ENCODE measurements around the gene DALRD3.

DALRD3 gene

DNA sequence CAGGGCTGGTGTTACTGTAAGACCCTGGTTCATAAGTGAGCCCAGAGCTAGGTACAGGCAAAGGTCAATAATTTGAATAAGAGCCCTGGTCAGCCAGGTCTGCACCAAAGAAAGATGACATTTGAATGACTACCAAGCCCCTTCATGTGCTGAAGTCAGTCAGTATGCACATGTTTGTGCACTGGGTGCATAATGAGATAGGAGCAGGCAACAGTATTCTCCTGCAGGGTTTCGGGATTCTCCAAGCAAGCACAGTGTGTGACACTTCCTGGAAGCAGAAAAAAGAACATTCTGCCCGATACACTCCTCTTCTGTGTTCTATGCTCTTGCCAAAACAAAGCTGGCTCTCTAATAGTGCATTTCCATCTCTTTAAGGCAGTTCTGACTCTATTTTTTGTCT lies 16.3 kb upstream of the DALRD3 start:
- no peak for TF ChIP-seq ZFP3 (CRISPR knock-in tag; IDR thresholded peaks at IDR 0.05)
- TF ChIP-seq, protein P1, sequence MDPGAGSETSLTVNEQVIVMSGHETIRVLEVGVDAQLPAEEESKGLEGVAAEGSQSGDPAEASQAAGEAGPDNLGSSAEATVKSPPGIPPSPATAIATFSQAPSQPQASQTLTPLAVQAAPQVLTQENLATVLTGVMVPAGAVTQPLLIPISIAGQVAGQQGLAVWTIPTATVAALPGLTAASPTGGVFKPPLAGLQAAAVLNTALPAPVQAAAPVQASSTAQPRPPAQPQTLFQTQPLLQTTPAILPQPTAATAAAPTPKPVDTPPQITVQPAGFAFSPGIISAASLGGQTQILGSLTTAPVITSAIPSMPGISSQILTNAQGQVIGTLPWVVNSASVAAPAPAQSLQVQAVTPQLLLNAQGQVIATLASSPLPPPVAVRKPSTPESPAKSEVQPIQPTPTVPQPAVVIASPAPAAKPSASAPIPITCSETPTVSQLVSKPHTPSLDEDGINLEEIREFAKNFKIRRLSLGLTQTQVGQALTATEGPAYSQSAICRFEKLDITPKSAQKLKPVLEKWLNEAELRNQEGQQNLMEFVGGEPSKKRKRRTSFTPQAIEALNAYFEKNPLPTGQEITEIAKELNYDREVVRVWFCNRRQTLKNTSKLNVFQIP (CRISPR knock-in tag; IDR thresholded peaks at IDR 0.05; ENCODE audit: borderline replicate concordance, low read depth): no peak
- TF ChIP-seq TOX (CRISPR knock-in tag; IDR thresholded peaks at IDR 0.05; ENCODE audit: borderline replicate concordance): no peak
- TF ChIP-seq ZC3H10 (CRISPR knock-in tag; IDR thresholded peaks at IDR 0.05): no peak
- TF ChIP-seq, protein P2, sequence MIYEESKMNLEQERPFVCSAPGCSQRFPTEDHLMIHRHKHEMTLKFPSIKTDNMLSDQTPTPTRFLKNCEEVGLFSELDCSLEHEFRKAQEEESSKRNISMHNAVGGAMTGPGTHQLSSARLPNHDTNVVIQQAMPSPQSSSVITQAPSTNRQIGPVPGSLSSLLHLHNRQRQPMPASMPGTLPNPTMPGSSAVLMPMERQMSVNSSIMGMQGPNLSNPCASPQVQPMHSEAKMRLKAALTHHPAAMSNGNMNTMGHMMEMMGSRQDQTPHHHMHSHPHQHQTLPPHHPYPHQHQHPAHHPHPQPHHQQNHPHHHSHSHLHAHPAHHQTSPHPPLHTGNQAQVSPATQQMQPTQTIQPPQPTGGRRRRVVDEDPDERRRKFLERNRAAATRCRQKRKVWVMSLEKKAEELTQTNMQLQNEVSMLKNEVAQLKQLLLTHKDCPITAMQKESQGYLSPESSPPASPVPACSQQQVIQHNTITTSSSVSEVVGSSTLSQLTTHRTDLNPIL (CRISPR knock-in tag; IDR thresholded peaks at IDR 0.05; ENCODE audit: low read depth): no peak
- TF ChIP-seq SNAI2 (CRISPR knock-in tag; IDR thresholded peaks at IDR 0.05): no peak
- TF ChIP-seq ZNF8 (CRISPR knock-in tag; IDR thresholded peaks at IDR 0.05): no peak
- no peak for TF ChIP-seq OSR1 (CRISPR knock-in tag; IDR thresholded peaks at IDR 0.05)
- TF ChIP-seq RARB (CRISPR knock-in tag; IDR thresholded peaks at IDR 0.05): no peak
- TF ChIP-seq, protein P3, sequence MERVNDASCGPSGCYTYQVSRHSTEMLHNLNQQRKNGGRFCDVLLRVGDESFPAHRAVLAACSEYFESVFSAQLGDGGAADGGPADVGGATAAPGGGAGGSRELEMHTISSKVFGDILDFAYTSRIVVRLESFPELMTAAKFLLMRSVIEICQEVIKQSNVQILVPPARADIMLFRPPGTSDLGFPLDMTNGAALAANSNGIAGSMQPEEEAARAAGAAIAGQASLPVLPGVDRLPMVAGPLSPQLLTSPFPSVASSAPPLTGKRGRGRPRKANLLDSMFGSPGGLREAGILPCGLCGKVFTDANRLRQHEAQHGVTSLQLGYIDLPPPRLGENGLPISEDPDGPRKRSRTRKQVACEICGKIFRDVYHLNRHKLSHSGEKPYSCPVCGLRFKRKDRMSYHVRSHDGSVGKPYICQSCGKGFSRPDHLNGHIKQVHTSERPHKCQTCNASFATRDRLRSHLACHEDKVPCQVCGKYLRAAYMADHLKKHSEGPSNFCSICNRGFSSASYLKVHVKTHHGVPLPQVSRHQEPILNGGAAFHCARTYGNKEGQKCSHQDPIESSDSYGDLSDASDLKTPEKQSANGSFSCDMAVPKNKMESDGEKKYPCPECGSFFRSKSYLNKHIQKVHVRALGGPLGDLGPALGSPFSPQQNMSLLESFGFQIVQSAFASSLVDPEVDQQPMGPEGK (CRISPR knock-in tag; IDR thresholded peaks at IDR 0.05; ENCODE audit: borderline replicate concordance): no peak
- TF ChIP-seq ESRRG (CRISPR knock-in tag; IDR thresholded peaks at IDR 0.05): no peak
- ATAC-seq: no peak

DNA sequence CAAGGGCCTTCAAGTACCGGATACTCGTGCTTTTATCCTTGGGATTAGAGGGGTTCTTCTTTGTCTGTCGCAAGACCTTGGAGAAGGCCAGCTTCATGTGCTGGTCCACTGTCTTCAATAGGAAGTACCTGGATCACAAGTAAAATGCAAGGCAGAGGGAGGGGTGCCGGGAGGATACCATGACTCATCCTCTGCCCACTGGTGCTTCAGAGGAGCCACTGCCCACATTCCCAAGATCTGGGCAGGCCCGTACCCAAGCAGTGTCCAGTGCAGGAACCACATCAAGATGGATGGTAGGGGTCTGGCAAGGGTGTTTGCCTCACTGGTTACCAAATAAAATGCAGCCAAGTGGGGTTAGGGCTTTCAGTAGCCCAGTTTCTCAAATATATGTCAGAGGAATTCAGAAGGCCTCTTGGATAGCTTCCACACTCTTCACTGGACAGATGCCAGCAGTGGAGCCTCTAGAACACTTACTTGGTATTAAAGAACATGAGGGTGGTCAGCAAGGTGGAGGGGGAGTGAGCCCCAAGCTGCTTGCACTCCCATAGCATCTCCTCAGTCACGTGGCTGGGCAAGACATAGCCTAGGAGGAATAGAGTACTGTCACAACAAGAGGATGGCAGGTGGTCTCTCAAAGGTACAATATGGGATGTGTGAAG lies 14.4 kb upstream of the DALRD3 start:
- no peak for ATAC-seq
- no peak for TF ChIP-seq ZNF565 (CRISPR knock-in tag; conservative IDR thresholded peaks at IDR 0.05; ENCODE audit: low read depth)
- no peak for TF ChIP-seq OSR1 (CRISPR knock-in tag; IDR thresholded peaks at IDR 0.05)
- TF ChIP-seq PPARA (CRISPR knock-in tag; IDR thresholded peaks at IDR 0.05; ENCODE audit: borderline replicate concordance): no peak
- no peak for TF ChIP-seq ZFP30 (CRISPR knock-in tag; IDR thresholded peaks at IDR 0.05)
- TF ChIP-seq CSDC2 (CRISPR knock-in tag; IDR thresholded peaks at IDR 0.05): no peak
- TF ChIP-seq, protein P1 (CRISPR knock-in tag; IDR thresholded peaks at IDR 0.05; ENCODE audit: borderline replicate concordance, low read depth): no peak
- no peak for TF ChIP-seq BACH2 (CRISPR knock-in tag; IDR thresholded peaks at IDR 0.05; ENCODE audit: borderline replicate concordance)
- TF ChIP-seq, protein P2 (CRISPR knock-in tag; IDR thresholded peaks at IDR 0.05; ENCODE audit: low read depth): no peak
- TF ChIP-seq ESRRG (CRISPR knock-in tag; IDR thresholded peaks at IDR 0.05): no peak
- TF ChIP-seq ZNF70 (CRISPR knock-in tag; IDR thresholded peaks at IDR 0.05): no peak
- no peak for TF ChIP-seq ISL1 (CRISPR knock-in tag; IDR thresholded peaks at IDR 0.05)
- no peak for TF ChIP-seq RARB (CRISPR knock-in tag; IDR thresholded peaks at IDR 0.05)
- TF ChIP-seq SNAI2 (CRISPR knock-in tag; IDR thresholded peaks at IDR 0.05): no peak
- TF ChIP-seq ZFP3 (CRISPR knock-in tag; IDR thresholded peaks at IDR 0.05): no peak
- no peak for TF ChIP-seq TOX (CRISPR knock-in tag; IDR thresholded peaks at IDR 0.05; ENCODE audit: borderline replicate concordance)
- no peak for TF ChIP-seq ZC3H10 (CRISPR knock-in tag; IDR thresholded peaks at IDR 0.05)
- TF ChIP-seq, protein P4, sequence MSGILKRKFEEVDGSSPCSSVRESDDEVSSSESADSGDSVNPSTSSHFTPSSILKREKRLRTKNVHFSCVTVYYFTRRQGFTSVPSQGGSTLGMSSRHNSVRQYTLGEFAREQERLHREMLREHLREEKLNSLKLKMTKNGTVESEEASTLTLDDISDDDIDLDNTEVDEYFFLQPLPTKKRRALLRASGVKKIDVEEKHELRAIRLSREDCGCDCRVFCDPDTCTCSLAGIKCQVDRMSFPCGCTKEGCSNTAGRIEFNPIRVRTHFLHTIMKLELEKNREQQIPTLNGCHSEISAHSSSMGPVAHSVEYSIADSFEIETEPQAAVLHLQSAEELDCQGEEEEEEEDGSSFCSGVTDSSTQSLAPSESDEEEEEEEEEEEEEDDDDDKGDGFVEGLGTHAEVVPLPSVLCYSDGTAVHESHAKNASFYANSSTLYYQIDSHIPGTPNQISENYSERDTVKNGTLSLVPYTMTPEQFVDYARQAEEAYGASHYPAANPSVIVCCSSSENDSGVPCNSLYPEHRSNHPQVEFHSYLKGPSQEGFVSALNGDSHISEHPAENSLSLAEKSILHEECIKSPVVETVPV (CRISPR knock-in tag; IDR thresholded peaks at IDR 0.05): no peak
- TF ChIP-seq, protein P5, sequence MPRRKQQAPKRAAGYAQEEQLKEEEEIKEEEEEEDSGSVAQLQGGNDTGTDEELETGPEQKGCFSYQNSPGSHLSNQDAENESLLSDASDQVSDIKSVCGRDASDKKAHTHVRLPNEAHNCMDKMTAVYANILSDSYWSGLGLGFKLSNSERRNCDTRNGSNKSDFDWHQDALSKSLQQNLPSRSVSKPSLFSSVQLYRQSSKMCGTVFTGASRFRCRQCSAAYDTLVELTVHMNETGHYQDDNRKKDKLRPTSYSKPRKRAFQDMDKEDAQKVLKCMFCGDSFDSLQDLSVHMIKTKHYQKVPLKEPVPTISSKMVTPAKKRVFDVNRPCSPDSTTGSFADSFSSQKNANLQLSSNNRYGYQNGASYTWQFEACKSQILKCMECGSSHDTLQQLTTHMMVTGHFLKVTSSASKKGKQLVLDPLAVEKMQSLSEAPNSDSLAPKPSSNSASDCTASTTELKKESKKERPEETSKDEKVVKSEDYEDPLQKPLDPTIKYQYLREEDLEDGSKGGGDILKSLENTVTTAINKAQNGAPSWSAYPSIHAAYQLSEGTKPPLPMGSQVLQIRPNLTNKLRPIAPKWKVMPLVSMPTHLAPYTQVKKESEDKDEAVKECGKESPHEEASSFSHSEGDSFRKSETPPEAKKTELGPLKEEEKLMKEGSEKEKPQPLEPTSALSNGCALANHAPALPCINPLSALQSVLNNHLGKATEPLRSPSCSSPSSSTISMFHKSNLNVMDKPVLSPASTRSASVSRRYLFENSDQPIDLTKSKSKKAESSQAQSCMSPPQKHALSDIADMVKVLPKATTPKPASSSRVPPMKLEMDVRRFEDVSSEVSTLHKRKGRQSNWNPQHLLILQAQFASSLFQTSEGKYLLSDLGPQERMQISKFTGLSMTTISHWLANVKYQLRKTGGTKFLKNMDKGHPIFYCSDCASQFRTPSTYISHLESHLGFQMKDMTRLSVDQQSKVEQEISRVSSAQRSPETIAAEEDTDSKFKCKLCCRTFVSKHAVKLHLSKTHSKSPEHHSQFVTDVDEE (CRISPR knock-in tag; IDR thresholded peaks at IDR 0.05): no peak

Data from SK-N-SH treated with all-trans-retinoic acid at 6 μM for 48 hours (cell line).